Keratinocyte (primary cell): ENCODE measurements around the gene TRAPPC10. TPM values are rescaled to one million over a fixed set of nuclear protein-coding genes. Genes with fewer than 3 reads are reported as not detected.

Experiments used
- DNase-seq: peaks from one replicate; pipeline ENCODE4 v3.0.0-alpha.2; 2011; ENCODE audit warnings: low read depth, missing footprints, low spot score
- FAIRE-seq: peaks from 2 replicates; lab custom pipeline; 2011; peaks lifted over from hg19 to GRCh38; lab: Jason Lieb, UNC
- H2AFZ ChIP-seq: 2 replicates; pipeline ENCODE4 v1.6.0; 2012; ENCODE audit warnings: low read length, control low read depth, inconsistent platforms; ENCODE audit not compliant: control insufficient read depth
- H3K27ac ChIP-seq: 2 replicates; pipeline ENCODE4 v1.5.1; 2011; ENCODE audit warnings: low read length; ENCODE audit not compliant: control insufficient read depth, insufficient read depth
- H3K27me3 ChIP-seq: 3 replicates; pipeline ENCODE4 v1.6.0; 2011; ENCODE audit warnings: low read length; ENCODE audit not compliant: control insufficient read depth, insufficient read depth; ENCODE audit errors: extremely low read depth
- H3K36me3 ChIP-seq, 2 experiments: 2 replicates in 1 of 2; 3 replicates in 1 of 2; pipeline ENCODE4 v1.5.1; 2011; ENCODE audit warnings: low read length in 2 of 2, mild to moderate bottlenecking in 1 of 2; ENCODE audit not compliant: control insufficient read depth in 2 of 2, insufficient read depth in 2 of 2; ENCODE audit errors: extremely low read depth in 1 of 2
- H3K4me1 ChIP-seq: 3 replicates; pipeline ENCODE4 v1.5.1; 2011; ENCODE audit warnings: low read length; ENCODE audit not compliant: control insufficient read depth, insufficient read depth; ENCODE audit errors: extremely low read depth
- H3K4me2 ChIP-seq: 3 replicates; pipeline ENCODE4 v1.6.0; 2011; ENCODE audit warnings: low read depth, low read length; ENCODE audit not compliant: control insufficient read depth, insufficient read depth; ENCODE audit errors: extremely low read depth
- H3K4me3 ChIP-seq, 3 experiments: fragments of 200-600 bp in 1 of 3; sonication (generic) in 1 of 3; 2 replicates in 2 of 3; 3 replicates in 1 of 3; pipeline ENCODE4 v1.5.1; 2011 to 2016; ENCODE audit warnings: low read length in 3 of 3, mild to moderate bottlenecking in 3 of 3, control low read depth in 2 of 3, inconsistent platforms in 1 of 3, low read depth in 1 of 3, mixed read lengths in 1 of 3, mixed run types in 1 of 3, moderate library complexity in 1 of 3; ENCODE audit not compliant: control insufficient read depth in 2 of 3, insufficient read depth in 2 of 3; ENCODE audit errors: extremely low read depth in 1 of 3
- H3K79me2 ChIP-seq: 2 replicates; pipeline ENCODE4 v1.6.0; 2012; ENCODE audit warnings: low read length; ENCODE audit not compliant: control insufficient read depth, insufficient read depth
- H3K9ac ChIP-seq: 3 replicates; pipeline ENCODE4 v1.6.0; 2011; ENCODE audit warnings: low read length; ENCODE audit not compliant: control insufficient read depth, insufficient read depth; ENCODE audit errors: extremely low read depth
- H3K9me1 ChIP-seq: 3 replicates; pipeline ENCODE4 v1.6.0; 2011; ENCODE audit warnings: low read length; ENCODE audit not compliant: control insufficient read depth, insufficient read depth; ENCODE audit errors: extremely low read depth
- H3K9me3 ChIP-seq: 2 replicates; pipeline ENCODE4 v1.5.1; 2012; ENCODE audit warnings: low read depth, low read length; ENCODE audit not compliant: control insufficient read depth
- H4K20me1 ChIP-seq: 3 replicates; pipeline ENCODE4 v1.6.0; 2011; ENCODE audit warnings: low read length; ENCODE audit not compliant: control insufficient read depth, insufficient read depth; ENCODE audit errors: extremely low read depth
- CTCF ChIP-seq, 3 experiments: IDR thresholded peaks in 1 of 3; conservative IDR thresholded peaks in 1 of 3; optimal IDR thresholded peaks in 1 of 3; 2 replicates in 2 of 3; 3 replicates in 1 of 3; pipeline versions ENCODE3 to v1.5.1; 2011; ENCODE audit warnings: low read length in 3 of 3, mild to moderate bottlenecking in 3 of 3, moderate library complexity in 2 of 3, control low read depth in 1 of 3, inconsistent platforms in 1 of 3; ENCODE audit not compliant: insufficient read depth in 2 of 3; ENCODE audit errors: extremely low read depth in 1 of 3
- EZH2 ChIP-seq: IDR thresholded peaks from one replicate; pipeline ENCODE4 v1.6.1; 2012; ENCODE audit warnings: inconsistent platforms, mild to moderate bottlenecking, low read length, moderate library complexity
- dilution Hi-C: fragments of 300-500 bp; cut with MboI; formaldehyde crosslinking; loops from one replicate; pipeline ENCODE4 v1.7.0; 2020; ENCODE audit warnings: low sequenced_read_pairs; ENCODE audit not compliant: extremely low pct_ligation_motif_present
- polyA plus RNA-seq, 5 experiments: library from polyadenylated mRNA; depleted of rRNA in 3 of 5; stranded (reverse) in 3 of 5; stranded (forward) in 1 of 5; unstranded in 1 of 5; fragments of >200 nt; gene quantifications; 1 replicate in 1 of 5; 2 replicates in 3 of 5; 3 replicates in 1 of 5; pipeline versions ENCODE4 v1.2.1 to v1.2.3, GENCODE V29; 2011 to 2012; ENCODE audit warnings: missing spikeins in 2 of 5, low read depth in 1 of 5, low replicate concordance in 1 of 5

Gene TRAPPC10
- polyA plus RNA-seq, 1 donor (not counting 4 experiments of a cell fraction or from before 2014, with no cell fraction given) = 21.6 TPM

- Histone ChIP-seq H3K4me2 (no peak overlapping the region), H3K27ac (no peak overlapping the region), H3K4me1 (no peaks in the 10 kb centered on the region), H3K36me3 (peaks cover 26 to 28% of the 10 kb centered on the region in 2 experiments), H2AFZ (no peak overlapping the region), H3K79me2 (no peaks in the 10 kb centered on the region), H3K27me3 (no peaks in the 10 kb centered on the region), H3K9me1 (no peaks in the 10 kb centered on the region), H4K20me1 (no peaks in the 10 kb centered on the region), H3K9me3 (no peaks in the 10 kb centered on the region), H3K9ac (no peak overlapping the region), H3K4me3 (no peak overlapping the region)
- DNase-seq = no peak
- TF ChIP-seq CTCF (optimal IDR thresholded peaks at IDR 0.05 in 1 of 3, IDR thresholded peaks at IDR 0.05 in 1 of 3, conservative IDR thresholded peaks at IDR 0.05 in 1 of 3; ENCODE audit: extremely low read depth in 1 of 3, insufficient read depth in 2 of 3, low read length in 3 of 3) = no peak
- TF ChIP-seq EZH2 = no peak
- FAIRE-seq = no peak
- dilution Hi-C loops = no loop called here
Observed at GRCh38 chr21:44092211-44092610, 80.1 kb downstream of the TRAPPC10 start.

- H2AFZ ChIP-seq = no peak overlapping the region
- TF ChIP-seq CTCF (optimal IDR thresholded peaks at IDR 0.05 in 1 of 3, IDR thresholded peaks at IDR 0.05 in 1 of 3, conservative IDR thresholded peaks at IDR 0.05 in 1 of 3; ENCODE audit: extremely low read depth in 1 of 3, insufficient read depth in 2 of 3, low read length in 3 of 3) = no peak
- TF ChIP-seq EZH2 = no peak
Observed at GRCh38 chr21:44093761-44094160, 81.7 kb downstream of the TRAPPC10 start.

More at GRCh38 chr21:44093761-44094160, 81.7 kb downstream of the TRAPPC10 start:
- no peak for FAIRE-seq
- Histone ChIP-seq H3K27ac (no peak overlapping the region), H3K4me2 (no peak overlapping the region), H3K9me3 (no peaks in the 10 kb centered on the region), H3K9me1 (no peaks in the 10 kb centered on the region), H3K27me3 (no peaks in the 10 kb centered on the region), H3K4me1 (no peaks in the 10 kb centered on the region), H3K79me2 (no peaks in the 10 kb centered on the region), H3K36me3 (peaks cover 16 to 21% of the 10 kb centered on the region in 2 experiments), H3K4me3 (no peak overlapping the region), H3K9ac (no peak overlapping the region), H4K20me1 (no peaks in the 10 kb centered on the region)
- dilution Hi-C loops = no loop called here
- DNase-seq = no peak
